ENCODE data around the gene LRIT1.

The LRIT1 gene

DNA sequence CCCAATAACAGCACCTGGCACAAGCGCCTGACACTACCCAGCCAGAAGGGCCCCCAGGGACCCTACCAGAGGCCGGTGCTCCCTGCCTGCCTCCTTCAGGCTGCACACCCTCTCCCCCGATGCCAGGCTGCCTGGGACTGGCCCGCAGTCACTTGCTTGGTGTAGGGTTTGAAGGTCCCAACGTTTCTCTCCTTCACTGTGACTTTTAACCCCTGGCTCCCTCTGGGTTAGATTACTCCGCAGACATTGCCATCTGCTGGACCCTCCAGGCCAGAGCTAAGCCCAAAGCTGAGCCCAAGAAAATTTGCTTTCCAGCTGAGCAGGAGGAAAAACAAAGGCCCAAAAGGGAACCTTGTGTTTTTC, 40.1 kb downstream of the LRIT1 start:
- no peak for ATAC-seq
- TF ChIP-seq ESRRG (CRISPR knock-in tag; IDR thresholded peaks at IDR 0.05) (no peak), TCF4 (CRISPR knock-in tag; IDR thresholded peaks at IDR 0.05; ENCODE audit: borderline replicate concordance) (no peak), PPARA (CRISPR knock-in tag; IDR thresholded peaks at IDR 0.05; ENCODE audit: borderline replicate concordance) (no peak), TOX (CRISPR knock-in tag; IDR thresholded peaks at IDR 0.05; ENCODE audit: borderline replicate concordance) (no peak), OSR1 (CRISPR knock-in tag; IDR thresholded peaks at IDR 0.05) (no peak), GLIS3 (CRISPR knock-in tag; IDR thresholded peaks at IDR 0.05) (no peak)
- TF ChIP-seq, protein P1, sequence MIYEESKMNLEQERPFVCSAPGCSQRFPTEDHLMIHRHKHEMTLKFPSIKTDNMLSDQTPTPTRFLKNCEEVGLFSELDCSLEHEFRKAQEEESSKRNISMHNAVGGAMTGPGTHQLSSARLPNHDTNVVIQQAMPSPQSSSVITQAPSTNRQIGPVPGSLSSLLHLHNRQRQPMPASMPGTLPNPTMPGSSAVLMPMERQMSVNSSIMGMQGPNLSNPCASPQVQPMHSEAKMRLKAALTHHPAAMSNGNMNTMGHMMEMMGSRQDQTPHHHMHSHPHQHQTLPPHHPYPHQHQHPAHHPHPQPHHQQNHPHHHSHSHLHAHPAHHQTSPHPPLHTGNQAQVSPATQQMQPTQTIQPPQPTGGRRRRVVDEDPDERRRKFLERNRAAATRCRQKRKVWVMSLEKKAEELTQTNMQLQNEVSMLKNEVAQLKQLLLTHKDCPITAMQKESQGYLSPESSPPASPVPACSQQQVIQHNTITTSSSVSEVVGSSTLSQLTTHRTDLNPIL (CRISPR knock-in tag; IDR thresholded peaks at IDR 0.05; ENCODE audit: low read depth), result no peak
- TF ChIP-seq, protein P2, sequence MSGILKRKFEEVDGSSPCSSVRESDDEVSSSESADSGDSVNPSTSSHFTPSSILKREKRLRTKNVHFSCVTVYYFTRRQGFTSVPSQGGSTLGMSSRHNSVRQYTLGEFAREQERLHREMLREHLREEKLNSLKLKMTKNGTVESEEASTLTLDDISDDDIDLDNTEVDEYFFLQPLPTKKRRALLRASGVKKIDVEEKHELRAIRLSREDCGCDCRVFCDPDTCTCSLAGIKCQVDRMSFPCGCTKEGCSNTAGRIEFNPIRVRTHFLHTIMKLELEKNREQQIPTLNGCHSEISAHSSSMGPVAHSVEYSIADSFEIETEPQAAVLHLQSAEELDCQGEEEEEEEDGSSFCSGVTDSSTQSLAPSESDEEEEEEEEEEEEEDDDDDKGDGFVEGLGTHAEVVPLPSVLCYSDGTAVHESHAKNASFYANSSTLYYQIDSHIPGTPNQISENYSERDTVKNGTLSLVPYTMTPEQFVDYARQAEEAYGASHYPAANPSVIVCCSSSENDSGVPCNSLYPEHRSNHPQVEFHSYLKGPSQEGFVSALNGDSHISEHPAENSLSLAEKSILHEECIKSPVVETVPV (CRISPR knock-in tag; IDR thresholded peaks at IDR 0.05), result no peak

DNA sequence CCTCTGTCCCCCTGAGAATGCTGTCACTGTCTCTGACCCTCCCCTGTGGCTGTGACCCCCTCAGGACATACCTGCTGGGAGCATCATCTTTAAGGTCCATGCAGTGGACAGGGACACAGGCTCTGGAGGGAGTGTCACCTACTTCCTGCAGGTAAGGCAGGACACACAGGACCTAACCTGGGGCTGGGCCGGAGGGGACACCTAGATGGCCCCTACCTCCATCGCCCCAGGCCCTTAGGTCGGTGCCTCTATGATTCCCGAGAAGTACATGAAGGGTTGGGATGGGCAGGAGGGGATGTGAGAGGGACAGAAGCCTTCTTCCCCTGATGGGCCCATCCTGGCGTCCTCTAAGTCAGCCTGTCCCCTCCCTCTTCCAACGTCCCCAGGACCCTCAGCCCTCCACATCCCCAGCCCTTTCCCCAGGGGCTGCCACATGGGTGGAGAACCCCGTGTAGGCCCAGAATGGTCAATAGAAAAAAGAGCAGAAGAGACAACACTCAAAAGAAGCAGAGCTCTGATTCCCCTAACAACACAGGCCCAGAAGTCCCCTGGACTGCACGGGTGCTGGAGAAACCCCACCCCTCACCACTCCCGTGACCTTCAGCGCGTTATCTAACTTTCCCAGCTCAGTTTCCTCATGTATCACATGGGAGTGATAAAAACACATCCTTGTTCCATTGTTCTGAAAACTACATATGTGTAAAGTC, 40.7 kb downstream of the LRIT1 start:
- ATAC-seq, result no peak
- no peak for TF ChIP-seq BACH2 (CRISPR knock-in tag; IDR thresholded peaks at IDR 0.05; ENCODE audit: borderline replicate concordance)
- TF ChIP-seq, protein P3, sequence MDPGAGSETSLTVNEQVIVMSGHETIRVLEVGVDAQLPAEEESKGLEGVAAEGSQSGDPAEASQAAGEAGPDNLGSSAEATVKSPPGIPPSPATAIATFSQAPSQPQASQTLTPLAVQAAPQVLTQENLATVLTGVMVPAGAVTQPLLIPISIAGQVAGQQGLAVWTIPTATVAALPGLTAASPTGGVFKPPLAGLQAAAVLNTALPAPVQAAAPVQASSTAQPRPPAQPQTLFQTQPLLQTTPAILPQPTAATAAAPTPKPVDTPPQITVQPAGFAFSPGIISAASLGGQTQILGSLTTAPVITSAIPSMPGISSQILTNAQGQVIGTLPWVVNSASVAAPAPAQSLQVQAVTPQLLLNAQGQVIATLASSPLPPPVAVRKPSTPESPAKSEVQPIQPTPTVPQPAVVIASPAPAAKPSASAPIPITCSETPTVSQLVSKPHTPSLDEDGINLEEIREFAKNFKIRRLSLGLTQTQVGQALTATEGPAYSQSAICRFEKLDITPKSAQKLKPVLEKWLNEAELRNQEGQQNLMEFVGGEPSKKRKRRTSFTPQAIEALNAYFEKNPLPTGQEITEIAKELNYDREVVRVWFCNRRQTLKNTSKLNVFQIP (CRISPR knock-in tag; IDR thresholded peaks at IDR 0.05; ENCODE audit: borderline replicate concordance, low read depth), result no peak
- no peak for TF ChIP-seq SNAI2 (CRISPR knock-in tag; IDR thresholded peaks at IDR 0.05)
- TF ChIP-seq RARB (CRISPR knock-in tag; IDR thresholded peaks at IDR 0.05), result no peak
- no peak for TF ChIP-seq PPARA (CRISPR knock-in tag; IDR thresholded peaks at IDR 0.05; ENCODE audit: borderline replicate concordance)
- TF ChIP-seq, protein P4, sequence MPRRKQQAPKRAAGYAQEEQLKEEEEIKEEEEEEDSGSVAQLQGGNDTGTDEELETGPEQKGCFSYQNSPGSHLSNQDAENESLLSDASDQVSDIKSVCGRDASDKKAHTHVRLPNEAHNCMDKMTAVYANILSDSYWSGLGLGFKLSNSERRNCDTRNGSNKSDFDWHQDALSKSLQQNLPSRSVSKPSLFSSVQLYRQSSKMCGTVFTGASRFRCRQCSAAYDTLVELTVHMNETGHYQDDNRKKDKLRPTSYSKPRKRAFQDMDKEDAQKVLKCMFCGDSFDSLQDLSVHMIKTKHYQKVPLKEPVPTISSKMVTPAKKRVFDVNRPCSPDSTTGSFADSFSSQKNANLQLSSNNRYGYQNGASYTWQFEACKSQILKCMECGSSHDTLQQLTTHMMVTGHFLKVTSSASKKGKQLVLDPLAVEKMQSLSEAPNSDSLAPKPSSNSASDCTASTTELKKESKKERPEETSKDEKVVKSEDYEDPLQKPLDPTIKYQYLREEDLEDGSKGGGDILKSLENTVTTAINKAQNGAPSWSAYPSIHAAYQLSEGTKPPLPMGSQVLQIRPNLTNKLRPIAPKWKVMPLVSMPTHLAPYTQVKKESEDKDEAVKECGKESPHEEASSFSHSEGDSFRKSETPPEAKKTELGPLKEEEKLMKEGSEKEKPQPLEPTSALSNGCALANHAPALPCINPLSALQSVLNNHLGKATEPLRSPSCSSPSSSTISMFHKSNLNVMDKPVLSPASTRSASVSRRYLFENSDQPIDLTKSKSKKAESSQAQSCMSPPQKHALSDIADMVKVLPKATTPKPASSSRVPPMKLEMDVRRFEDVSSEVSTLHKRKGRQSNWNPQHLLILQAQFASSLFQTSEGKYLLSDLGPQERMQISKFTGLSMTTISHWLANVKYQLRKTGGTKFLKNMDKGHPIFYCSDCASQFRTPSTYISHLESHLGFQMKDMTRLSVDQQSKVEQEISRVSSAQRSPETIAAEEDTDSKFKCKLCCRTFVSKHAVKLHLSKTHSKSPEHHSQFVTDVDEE (CRISPR knock-in tag; IDR thresholded peaks at IDR 0.05), result no peak
- no peak for TF ChIP-seq ISL1 (CRISPR knock-in tag; IDR thresholded peaks at IDR 0.05)
- no peak for TF ChIP-seq TCF4 (CRISPR knock-in tag; IDR thresholded peaks at IDR 0.05; ENCODE audit: borderline replicate concordance)
- TF ChIP-seq ZFP3 (CRISPR knock-in tag; IDR thresholded peaks at IDR 0.05), result no peak
- no peak for TF ChIP-seq ZNF70 (CRISPR knock-in tag; IDR thresholded peaks at IDR 0.05)
- TF ChIP-seq, protein P1 (CRISPR knock-in tag; IDR thresholded peaks at IDR 0.05; ENCODE audit: low read depth), result no peak
- TF ChIP-seq ARNTL (CRISPR knock-in tag; IDR thresholded peaks at IDR 0.05; ENCODE audit: borderline replicate concordance, low read depth), result no peak
- no peak for TF ChIP-seq ZFP30 (CRISPR knock-in tag; IDR thresholded peaks at IDR 0.05)
- no peak for TF ChIP-seq ZNF565 (CRISPR knock-in tag; conservative IDR thresholded peaks at IDR 0.05; ENCODE audit: low read depth)
- no peak for TF ChIP-seq CSDC2 (CRISPR knock-in tag; IDR thresholded peaks at IDR 0.05)
- no peak for TF ChIP-seq GLIS3 (CRISPR knock-in tag; IDR thresholded peaks at IDR 0.05)
- TF ChIP-seq, protein P2 (CRISPR knock-in tag; IDR thresholded peaks at IDR 0.05), result no peak
- no peak for TF ChIP-seq TOX (CRISPR knock-in tag; IDR thresholded peaks at IDR 0.05; ENCODE audit: borderline replicate concordance)
- no peak for TF ChIP-seq OSR1 (CRISPR knock-in tag; IDR thresholded peaks at IDR 0.05)
- TF ChIP-seq ESRRG (CRISPR knock-in tag; IDR thresholded peaks at IDR 0.05), result no peak
